SK-N-MC (cell line): ENCODE data around the gene MTUS2.

Experiments
- EZH2 ChIP-seq: fragments of 200-600 bp; sonication (generic); IDR thresholded peaks from one replicate; pipeline ENCODE4 v1.6.1; 2017; ENCODE audit warnings: antibody characterized with exemption
- POLR2AphosphoS5 ChIP-seq: IDR thresholded peaks from 2 replicates; pipeline ENCODE4 v1.6.1; 2012; ENCODE audit warnings: mild to moderate bottlenecking, low read depth, low read length, borderline replicate concordance

- no peak for TF ChIP-seq POLR2AphosphoS5
- TF ChIP-seq EZH2, result no peak
Measured at GRCh38 chr13:29046588-29046987, 226.4 kb downstream of the MTUS2 start.
